K562 (cell line): Measurements from ENCODE around the gene TOR1B. TPM values are rescaled to one million over a fixed set of nuclear protein-coding genes. Genes with fewer than 3 reads are reported as not detected.

Experiments
- CBFA2T3 ChIP-seq: fragments of 450-650 bp; IDR thresholded peaks from 2 replicates; pipeline ENCODE4 v1.6.1; 2017
- CREB5 ChIP-seq: fragments of 250-450 bp; sonication (Bioruptor Pico); IDR thresholded peaks from 2 replicates; pipeline ENCODE4 v1.5.0; 2020; ENCODE audit warnings: mild to moderate bottlenecking
- EP400 ChIP-seq: fragments of 450-650 bp; IDR thresholded peaks from 2 replicates; pipeline ENCODE4 v1.6.1; 2017; ENCODE audit warnings: antibody characterized with exemption, mild to moderate bottlenecking, moderate library complexity
- ESRRA ChIP-seq: fragments of 450-650 bp; IDR thresholded peaks from 2 replicates; pipeline ENCODE4 v1.6.1; 2014; ENCODE audit warnings: low read depth, mild to moderate bottlenecking, moderate library complexity, borderline replicate concordance
- GMEB1 ChIP-seq: fragments of 250-450 bp; sonication (Bioruptor Pico); IDR thresholded peaks from 2 replicates; pipeline ENCODE4 v1.4.0; 2020; ENCODE audit warnings: mild to moderate bottlenecking
- HMGN3 ChIP-seq: IDR thresholded peaks from 2 replicates; pipeline ENCODE4 v1.6.1; 2011; ENCODE audit warnings: borderline replicate concordance, low read depth, mild to moderate bottlenecking, mixed read lengths, low read length; ENCODE audit not compliant: insufficient read length; ENCODE audit errors: extremely low read depth
- MCM5 ChIP-seq: fragments of 450-650 bp; IDR thresholded peaks from 2 replicates; pipeline ENCODE4 v1.6.1; 2016; ENCODE audit warnings: low read depth
- MTA1 ChIP-seq: fragments of 450-650 bp; IDR thresholded peaks from 2 replicates; pipeline ENCODE4 v1.6.1; 2017; ENCODE audit warnings: borderline replicate concordance
- MXI1 ChIP-seq: IDR thresholded peaks from 2 replicates; pipeline ENCODE4 v1.6.1; 2011; ENCODE audit warnings: low read depth, mild to moderate bottlenecking, improper control_type of control experiment, low read length
- MYC ChIP-seq, 2 experiments: fragments of 250-450 bp in 1 of 2; sonication (Bioruptor Pico) in 1 of 2; IDR thresholded peaks; 2 replicates each; pipeline versions ENCODE4 v1.5.1 to v1.6.1; 2012 to 2021; ENCODE audit warnings: low read depth in 2 of 2, borderline replicate concordance in 1 of 2, improper control_type of control experiment in 1 of 2, low read length in 1 of 2, mild to moderate bottlenecking in 1 of 2, moderate library complexity in 1 of 2
- NUFIP1 ChIP-seq: fragments of 450-650 bp; IDR thresholded peaks from 2 replicates; pipeline ENCODE4 v1.6.1; 2018; ENCODE audit not compliant: partially characterized antibody
- POLR2AphosphoS5 ChIP-seq: IDR thresholded peaks from 2 replicates; pipeline ENCODE4 v1.6.1; 2011; ENCODE audit warnings: mild to moderate bottlenecking, low read depth, low read length, moderate library complexity; ENCODE audit not compliant: control insufficient read depth, insufficient read depth
- RNF2 ChIP-seq: sonication (generic); IDR thresholded peaks from 2 replicates; pipeline ENCODE4 v1.6.1; 2016
- SMAD2 ChIP-seq: fragments of 150-350 bp; IDR thresholded peaks from 2 replicates; pipeline ENCODE4 v1.6.1; 2014; ENCODE audit warnings: low read depth, mild to moderate bottlenecking, low read length
- SMARCC2 ChIP-seq: fragments of 450-650 bp; IDR thresholded peaks from 2 replicates; pipeline ENCODE4 v1.6.1; 2017; ENCODE audit warnings: antibody characterized with exemption, moderate library complexity, mild to moderate bottlenecking, low read depth
- SMC3 ChIP-seq: conservative IDR thresholded peaks from 2 replicates; pipeline ENCODE4 v1.6.1; 2011; ENCODE audit warnings: low read depth, low read length, improper control_type of control experiment; ENCODE audit not compliant: insufficient read depth
- SNRNP70 ChIP-seq: fragments of 200-400 bp; formaldehyde crosslinking; optimal IDR thresholded peaks from 2 replicates; pipeline ENCODE3; 2017; ENCODE audit warnings: low read depth, low read length
- ZNF143 ChIP-seq: sonication (generic); formaldehyde crosslinking; IDR thresholded peaks from 2 replicates; pipeline ENCODE4 v1.9.0; 2022; ENCODE audit warnings: mild to moderate bottlenecking, missing genetic modification reagents
- ZNF146 ChIP-seq: IDR thresholded peaks from one replicate; pipeline ENCODE4 v1.6.1; 2018; ENCODE audit warnings: missing compliant biosample characterization; ENCODE audit not compliant: unreplicated experiment
- ZNF239 ChIP-seq: fragments of 250-450 bp; sonication (Bioruptor Pico); IDR thresholded peaks from 2 replicates; pipeline ENCODE4 v1.4.0; 2020; ENCODE audit warnings: mild to moderate bottlenecking
- ZNF551 ChIP-seq: fragments of 250-450 bp; sonication (Bioruptor Pico); IDR thresholded peaks from 2 replicates; pipeline ENCODE4 v1.5.0; 2021; ENCODE audit warnings: mild to moderate bottlenecking, moderate library complexity
- ZSCAN29 ChIP-seq: fragments of 450-650 bp; IDR thresholded peaks from 2 replicates; pipeline ENCODE4 v1.6.1; 2017
- polyA plus RNA-seq, 8 experiments: library from polyadenylated mRNA; depleted of rRNA in 4 of 8; stranded (reverse) in 5 of 8; unstranded in 3 of 8; fragments of >200 nt; fragmentation: Nextera tagmentation in 2 of 8; fragmentation: Illumina TruSeq in 1 of 8; extraction: Ambion mirVana in 2 of 8; extraction: Trizol in 1 of 8; gene quantifications; 2 replicates each; pipeline versions ENCODE4 v1.2.1 to v1.2.3, GENCODE V29; 2011 to 2014; ENCODE audit warnings: inconsistent platforms in 1 of 8, missing spikeins in 1 of 8
- total RNA-seq, 7 experiments: library from RNA; depleted of rRNA in 6 of 7; stranded (reverse); fragments of >200 nt in 6 of 7; fragmentation: Illumina TruSeq in 2 of 7; extraction: Trizol in 2 of 7; gene quantifications; 2 replicates each; pipeline versions ENCODE4 v1.2.1 to v1.2.3, GENCODE V29; 2011 to 2021; ENCODE audit warnings: low replicate concordance in 1 of 7
- TF ChIP-seq, protein P1 (sequence below): sonication (generic); formaldehyde crosslinking; IDR thresholded peaks from 2 replicates; pipeline ENCODE4 v1.8.0; 2022; ENCODE audit warnings: mild to moderate bottlenecking, missing genetic modification reagents

The TOR1B gene
- total and polyA plus RNA-seq, 9 of the 15 experiments (the other 6 are each of a cell fraction or from before 2014, with no cell fraction given), result 4.2 to 36.5 (median 24.6) TPM

- TF ChIP-seq CREB5 (CRISPR knock-in tag) (no peak; the same call in 1 of the 2 replicates), SMARCC2 (peak; percentile 84; the same call in 1 of the 2 replicates), EP400 (no peak), SNRNP70 (no peak), ZSCAN29 (no peak), MTA1 (peak; percentile 96), HMGN3 (peak; percentile 60), RNF2 (peak; percentile 95; the same call in 1 of the 2 replicates), MYC (IDR thresholded peaks at IDR 0.05; ENCODE audit: low read depth, low read length) (no peak), MYC (CRISPR knock-in tag; IDR thresholded peaks at IDR 0.05; ENCODE audit: borderline replicate concordance, low read depth) (no peak), POLR2AphosphoS5 (no peak), GMEB1 (CRISPR knock-in tag) (peak; percentile 59), ZNF239 (CRISPR knock-in tag) (peak; percentile 43; the same call in 1 of the 2 replicates), NUFIP1 (no peak), SMAD2 (no peak), ESRRA (peak; percentile 98), CBFA2T3 (peak; percentile 50; the same call in 1 of the 2 replicates), ZNF143 (CRISPR knock-in tag) (no peak), MXI1 (no peak), SMC3 (0 out of 2 replicates have a peak, but pooled peaks have one; percentile 13), ZNF146 (CRISPR knock-in tag) (no peak), MCM5 (no peak), ZNF551 (CRISPR knock-in tag) (no peak)
- TF ChIP-seq, protein P1, sequence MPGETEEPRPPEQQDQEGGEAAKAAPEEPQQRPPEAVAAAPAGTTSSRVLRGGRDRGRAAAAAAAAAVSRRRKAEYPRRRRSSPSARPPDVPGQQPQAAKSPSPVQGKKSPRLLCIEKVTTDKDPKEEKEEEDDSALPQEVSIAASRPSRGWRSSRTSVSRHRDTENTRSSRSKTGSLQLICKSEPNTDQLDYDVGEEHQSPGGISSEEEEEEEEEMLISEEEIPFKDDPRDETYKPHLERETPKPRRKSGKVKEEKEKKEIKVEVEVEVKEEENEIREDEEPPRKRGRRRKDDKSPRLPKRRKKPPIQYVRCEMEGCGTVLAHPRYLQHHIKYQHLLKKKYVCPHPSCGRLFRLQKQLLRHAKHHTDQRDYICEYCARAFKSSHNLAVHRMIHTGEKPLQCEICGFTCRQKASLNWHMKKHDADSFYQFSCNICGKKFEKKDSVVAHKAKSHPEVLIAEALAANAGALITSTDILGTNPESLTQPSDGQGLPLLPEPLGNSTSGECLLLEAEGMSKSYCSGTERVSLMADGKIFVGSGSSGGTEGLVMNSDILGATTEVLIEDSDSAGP, result no peak; the same call in 1 of the 2 replicates
Observed at GRCh38 chr9:129776938-129777768, 25.8 kb upstream of the TOR1B start (continued).
